Breast epithelium (tissue), 3 donors: Measurements from ENCODE around the gene TBC1D23.

Experiments
- POLR2AphosphoS5 ChIP-seq, 3 donors: sonication (generic); formaldehyde crosslinking; IDR thresholded peaks; one replicate each; pipeline ENCODE4 v1.6.1; 2017; ENCODE audit warnings: antibody characterized with exemption in 3 of 3
- TF ChIP-seq, protein P1 (sequence below), 3 donors: fragments of 450-650 bp; IDR thresholded peaks; one replicate each; pipeline ENCODE4 v1.5.1; 2016 to 2017; ENCODE audit warnings: antibody characterized with exemption in 3 of 3, mild to moderate bottlenecking in 3 of 3, moderate library complexity in 3 of 3

DNA sequence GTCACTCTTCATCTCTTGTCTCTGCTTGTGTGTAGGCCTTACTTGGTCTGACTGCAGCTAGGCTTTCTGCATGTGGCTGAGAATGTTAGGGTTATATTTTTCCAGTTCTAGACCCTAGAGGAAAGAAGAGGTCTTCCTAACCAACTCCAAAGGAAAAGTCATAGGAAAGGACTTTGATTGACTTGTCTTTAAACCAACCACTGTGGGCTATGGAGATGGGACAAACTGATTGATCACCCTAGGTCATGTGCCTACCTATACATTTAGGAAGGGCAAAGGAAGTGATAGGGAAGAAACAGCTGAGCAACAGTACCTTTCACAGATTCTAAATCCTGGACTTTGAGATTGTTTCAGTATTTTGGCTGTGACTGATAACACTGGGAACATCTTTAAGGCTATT, 16.5 kb upstream of the TBC1D23 start:
- TF ChIP-seq, protein P1, sequence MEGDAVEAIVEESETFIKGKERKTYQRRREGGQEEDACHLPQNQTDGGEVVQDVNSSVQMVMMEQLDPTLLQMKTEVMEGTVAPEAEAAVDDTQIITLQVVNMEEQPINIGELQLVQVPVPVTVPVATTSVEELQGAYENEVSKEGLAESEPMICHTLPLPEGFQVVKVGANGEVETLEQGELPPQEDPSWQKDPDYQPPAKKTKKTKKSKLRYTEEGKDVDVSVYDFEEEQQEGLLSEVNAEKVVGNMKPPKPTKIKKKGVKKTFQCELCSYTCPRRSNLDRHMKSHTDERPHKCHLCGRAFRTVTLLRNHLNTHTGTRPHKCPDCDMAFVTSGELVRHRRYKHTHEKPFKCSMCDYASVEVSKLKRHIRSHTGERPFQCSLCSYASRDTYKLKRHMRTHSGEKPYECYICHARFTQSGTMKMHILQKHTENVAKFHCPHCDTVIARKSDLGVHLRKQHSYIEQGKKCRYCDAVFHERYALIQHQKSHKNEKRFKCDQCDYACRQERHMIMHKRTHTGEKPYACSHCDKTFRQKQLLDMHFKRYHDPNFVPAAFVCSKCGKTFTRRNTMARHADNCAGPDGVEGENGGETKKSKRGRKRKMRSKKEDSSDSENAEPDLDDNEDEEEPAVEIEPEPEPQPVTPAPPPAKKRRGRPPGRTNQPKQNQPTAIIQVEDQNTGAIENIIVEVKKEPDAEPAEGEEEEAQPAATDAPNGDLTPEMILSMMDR (IDR thresholded peaks at IDR 0.05) = no peak
- no peak for TF ChIP-seq POLR2AphosphoS5 (IDR thresholded peaks at IDR 0.05)
